Prostate gland (tissue), 2 donors: ENCODE measurements around the gene ULBP3.

Experiments used
- POLR2A ChIP-seq: fragments of 450-650 bp; IDR thresholded peaks from one replicate; pipeline ENCODE4 v1.6.1; 2016; ENCODE audit warnings: antibody characterized with exemption, mild to moderate bottlenecking
- POLR2AphosphoS5 ChIP-seq: sonication (generic); formaldehyde crosslinking; IDR thresholded peaks from one replicate; pipeline ENCODE4 v1.6.1; 2017; ENCODE audit warnings: antibody characterized with exemption
- TF ChIP-seq, protein P1 (sequence below), 4 experiments: fragments of 200-600 bp in 2 of 4; fragments of 450-650 bp in 2 of 4; sonication (generic) in 2 of 4; IDR thresholded peaks; 1 replicate in 3 of 4; 2 replicates in 1 of 4; pipeline ENCODE4 v1.5.1; 2016 to 2019; ENCODE audit warnings: antibody characterized with exemption in 4 of 4, mild to moderate bottlenecking in 2 of 4, moderate library complexity in 2 of 4

DNA sequence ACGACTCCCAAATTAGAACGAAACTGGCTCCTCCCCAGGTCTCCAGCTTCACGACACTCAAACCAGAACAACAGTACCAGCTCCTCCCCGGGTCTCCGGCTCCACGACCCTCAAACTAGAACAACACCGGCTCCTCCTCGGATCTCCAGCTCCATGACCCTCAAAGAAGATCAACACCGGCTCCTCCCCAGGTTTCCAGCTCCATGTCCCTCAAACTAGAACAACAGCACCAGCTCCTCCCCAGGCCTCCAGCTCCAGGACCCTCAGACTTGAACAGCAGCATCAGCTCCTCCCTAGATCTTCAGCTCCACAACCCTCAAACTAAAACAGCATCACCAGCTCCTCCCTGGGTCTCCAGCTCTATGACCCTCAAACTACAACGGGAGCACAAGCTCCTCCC is 13.8 kb downstream of the ULBP3 start:
- TF ChIP-seq POLR2A = no peak
- TF ChIP-seq, protein P1, sequence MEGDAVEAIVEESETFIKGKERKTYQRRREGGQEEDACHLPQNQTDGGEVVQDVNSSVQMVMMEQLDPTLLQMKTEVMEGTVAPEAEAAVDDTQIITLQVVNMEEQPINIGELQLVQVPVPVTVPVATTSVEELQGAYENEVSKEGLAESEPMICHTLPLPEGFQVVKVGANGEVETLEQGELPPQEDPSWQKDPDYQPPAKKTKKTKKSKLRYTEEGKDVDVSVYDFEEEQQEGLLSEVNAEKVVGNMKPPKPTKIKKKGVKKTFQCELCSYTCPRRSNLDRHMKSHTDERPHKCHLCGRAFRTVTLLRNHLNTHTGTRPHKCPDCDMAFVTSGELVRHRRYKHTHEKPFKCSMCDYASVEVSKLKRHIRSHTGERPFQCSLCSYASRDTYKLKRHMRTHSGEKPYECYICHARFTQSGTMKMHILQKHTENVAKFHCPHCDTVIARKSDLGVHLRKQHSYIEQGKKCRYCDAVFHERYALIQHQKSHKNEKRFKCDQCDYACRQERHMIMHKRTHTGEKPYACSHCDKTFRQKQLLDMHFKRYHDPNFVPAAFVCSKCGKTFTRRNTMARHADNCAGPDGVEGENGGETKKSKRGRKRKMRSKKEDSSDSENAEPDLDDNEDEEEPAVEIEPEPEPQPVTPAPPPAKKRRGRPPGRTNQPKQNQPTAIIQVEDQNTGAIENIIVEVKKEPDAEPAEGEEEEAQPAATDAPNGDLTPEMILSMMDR (IDR thresholded peaks at IDR 0.05) = no peak
- no peak for TF ChIP-seq POLR2AphosphoS5
